Natural killer cell (primary cell): ENCODE results near the gene STARD3NL. TPM values are rescaled to one million over a fixed set of nuclear protein-coding genes. Genes with fewer than 3 reads are reported as not detected.
A peak's percentile ranks its signal among the peaks of the same experiment; 100 is the strongest.
"Not testable (repeated sequence)": the region's sequence is repeated elsewhere in the genome, so short reads cannot be mapped to it uniquely, and the experiment has no call there.

Source experiments
- ATAC-seq, 3 donors: fragments of 150-1000 bp in 2 of 3; fragments of 200-7000 bp in 1 of 3; cut with Tn5 transposase; 1 replicate in 1 of 3; 2 replicates in 2 of 3; pipeline ENCODE4 v1.10.0; 2021; ENCODE audit warnings: mild to moderate bottlenecking in 2 of 3, moderate library complexity in 2 of 3
- DNase-seq, 2 donors: peaks; one replicate each; pipeline versions ENCODE4 v3.0.0 to v3.0.0-alpha.2; 2013 to 2021; ENCODE audit warnings: mixed read lengths in 1 of 2
- H3K27ac ChIP-seq: one replicate; pipeline ENCODE4 v1.5.1; 2013; ENCODE audit warnings: mild to moderate bottlenecking, low read length
- H3K27me3 ChIP-seq: one replicate; pipeline ENCODE4 v1.6.1; 2013; ENCODE audit warnings: low read length; ENCODE audit not compliant: control insufficient read depth, insufficient read depth
- H3K36me3 ChIP-seq: one replicate; pipeline ENCODE4 v1.6.1; 2013; ENCODE audit warnings: low read length; ENCODE audit not compliant: control insufficient read depth, insufficient read depth
- H3K4me1 ChIP-seq: one replicate; pipeline ENCODE4 v1.6.1; 2013; ENCODE audit warnings: low read length; ENCODE audit not compliant: control insufficient read depth, insufficient read depth
- H3K4me3 ChIP-seq: one replicate; pipeline ENCODE4 v1.5.1; 2013; ENCODE audit warnings: low read length
- H3K9me3 ChIP-seq: one replicate; pipeline ENCODE4 v1.6.1; 2013; ENCODE audit warnings: low read length; ENCODE audit not compliant: control insufficient read depth, insufficient read depth
- H3K27ac Mint-ChIP-seq, 2 donors: one replicate each; pipeline ENCODE4 v1.8.0; 2022; ENCODE audit warnings: mild to moderate bottlenecking in 2 of 2, mixed read lengths in 2 of 2, moderate library complexity in 1 of 2
- H3K27me3 Mint-ChIP-seq, 2 donors: one replicate each; pipeline ENCODE4 v1.8.0; 2022; ENCODE audit warnings: low read depth in 2 of 2, mixed read lengths in 2 of 2
- H3K36me3 Mint-ChIP-seq: one replicate; pipeline ENCODE4 v1.8.0; 2022; ENCODE audit warnings: mixed read lengths
- H3K4me1 Mint-ChIP-seq, 2 donors: one replicate each; pipeline ENCODE4 v1.8.0; 2022; ENCODE audit warnings: mixed read lengths in 2 of 2
- H3K4me3 Mint-ChIP-seq: one replicate; pipeline ENCODE4 v1.8.0; 2022; ENCODE audit warnings: mild to moderate bottlenecking, moderate library complexity, mixed read lengths
- H3K9me3 Mint-ChIP-seq, 2 donors: one replicate each; pipeline ENCODE4 v1.8.0; 2022; ENCODE audit warnings: mixed read lengths in 2 of 2
- WGBS: methylation state at CpG from one replicate; pipeline ENCODE4 v1.1.7; 2013; ENCODE audit warnings: missing lambda C conversion rate; ENCODE audit not compliant: insufficient coverage; 5-methylcytosine and 5-hydroxymethylcytosine counted together
- intact Hi-C: fragments of 100-400 bp; cut with micrococcal nuclease; formaldehyde crosslinking; loops from one replicate; pipeline ENCODE4 v1.14.2; 2022
- total RNA-seq, 4 donors: library from RNA; stranded (reverse); fragments of 120-200 nt in 1 of 4; gene quantifications; one replicate each; pipeline versions ENCODE4 v1.2.3 to v1.2.4, GENCODE V29; 2013 to 2022
- TF ChIP-seq, protein P1 (sequence below): fragments of 200-600 bp; IDR thresholded peaks from one replicate; pipeline ENCODE4 v1.8.0; 2022; ENCODE audit warnings: antibody characterized with exemption

STARD3NL gene
- total RNA-seq, 3 donors from 2014 or later (not counting 1 experiment from before 2014, with no cell fraction given) = 30.6 to 38.6 (median 38.3) TPM

DNA sequence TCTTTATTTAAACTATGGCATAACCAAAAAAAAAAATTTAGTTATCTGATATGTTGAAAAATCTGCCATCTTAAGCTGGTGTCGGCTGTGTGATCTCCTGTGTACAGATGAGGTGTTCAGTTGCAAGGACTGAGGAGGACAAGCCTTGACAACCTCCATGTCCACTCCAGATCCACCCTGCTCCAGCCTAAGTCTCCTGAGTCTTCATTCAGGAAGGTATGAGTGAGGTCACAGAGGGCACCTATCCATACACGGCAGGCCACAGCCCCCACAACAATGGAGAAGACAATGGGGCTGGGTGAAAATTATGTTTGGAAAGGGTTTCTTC is 79.3 kb downstream of the STARD3NL start:
- peaks cover 36% of the 10 kb centered on the region for H3K4me1 ChIP-seq
- DNase-seq (no peak), ATAC-seq (no peak)
- H3K4me1 Mint-ChIP-seq = peaks cover 70 to 84% of the 10 kb centered on the region in 2 donors
- WGBS = no CpG with 5 or more reads among the region's 2 CpGs
- no peaks in the 10 kb centered on the region for H3K9me3 Mint-ChIP-seq
- no peaks in the 10 kb centered on the region for H3K27me3 ChIP-seq
- no peak overlapping the region for H3K4me3 ChIP-seq
- TF ChIP-seq, protein P1, sequence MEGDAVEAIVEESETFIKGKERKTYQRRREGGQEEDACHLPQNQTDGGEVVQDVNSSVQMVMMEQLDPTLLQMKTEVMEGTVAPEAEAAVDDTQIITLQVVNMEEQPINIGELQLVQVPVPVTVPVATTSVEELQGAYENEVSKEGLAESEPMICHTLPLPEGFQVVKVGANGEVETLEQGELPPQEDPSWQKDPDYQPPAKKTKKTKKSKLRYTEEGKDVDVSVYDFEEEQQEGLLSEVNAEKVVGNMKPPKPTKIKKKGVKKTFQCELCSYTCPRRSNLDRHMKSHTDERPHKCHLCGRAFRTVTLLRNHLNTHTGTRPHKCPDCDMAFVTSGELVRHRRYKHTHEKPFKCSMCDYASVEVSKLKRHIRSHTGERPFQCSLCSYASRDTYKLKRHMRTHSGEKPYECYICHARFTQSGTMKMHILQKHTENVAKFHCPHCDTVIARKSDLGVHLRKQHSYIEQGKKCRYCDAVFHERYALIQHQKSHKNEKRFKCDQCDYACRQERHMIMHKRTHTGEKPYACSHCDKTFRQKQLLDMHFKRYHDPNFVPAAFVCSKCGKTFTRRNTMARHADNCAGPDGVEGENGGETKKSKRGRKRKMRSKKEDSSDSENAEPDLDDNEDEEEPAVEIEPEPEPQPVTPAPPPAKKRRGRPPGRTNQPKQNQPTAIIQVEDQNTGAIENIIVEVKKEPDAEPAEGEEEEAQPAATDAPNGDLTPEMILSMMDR = no peak
- peaks cover 46% of the 10 kb centered on the region for H3K36me3 Mint-ChIP-seq
- peaks cover 39% of the 10 kb centered on the region for H3K36me3 ChIP-seq
- peak overlapping the region; percentile 89 to 100 for H3K27ac Mint-ChIP-seq
- no peaks in the 10 kb centered on the region for H3K27me3 Mint-ChIP-seq
- H3K4me3 Mint-ChIP-seq = peak overlapping the region; percentile 42
- peak overlapping the region; percentile 71 for H3K27ac ChIP-seq
- intact Hi-C loops = no loop called here
- no peaks in the 10 kb centered on the region for H3K9me3 ChIP-seq

DNA sequence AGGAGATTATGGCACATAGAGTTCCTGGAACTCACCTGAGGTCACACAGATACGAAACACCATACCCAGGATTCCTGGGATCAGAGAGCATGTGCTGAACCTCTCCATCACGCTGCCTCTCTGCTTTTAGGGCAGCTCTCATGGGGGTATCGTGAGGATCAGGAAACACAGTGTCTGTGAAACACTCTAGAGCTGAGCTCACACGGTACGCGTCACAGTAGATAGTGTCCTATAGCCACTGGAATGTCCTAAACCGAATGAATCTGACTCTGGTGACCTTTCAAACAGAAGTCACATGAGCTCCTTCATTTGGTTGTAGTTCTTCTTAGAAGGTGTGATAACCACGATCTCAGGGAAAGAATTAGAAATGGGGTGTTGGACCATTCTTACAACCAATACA is 81.1 kb downstream of the STARD3NL start:
- peaks cover 84 to 94% of the 10 kb centered on the region in 2 donors for H3K4me1 Mint-ChIP-seq
- not testable (repeated sequence) for H3K27me3 ChIP-seq, H3K4me3 ChIP-seq, DNase-seq, H3K27me3 Mint-ChIP-seq, H3K9me3 ChIP-seq, H3K9me3 Mint-ChIP-seq
- peaks cover 64% of the 10 kb centered on the region for H3K36me3 Mint-ChIP-seq
- peak; percentile 71 to 83 (median 81) for ATAC-seq
- Histone ChIP-seq H3K27ac (peak overlapping the region; percentile 76), H3K36me3 (peaks cover 53% of the 10 kb centered on the region), H3K4me1 (peaks cover 40% of the 10 kb centered on the region)
- H3K4me3 Mint-ChIP-seq = peak overlapping the region; percentile 64
- 52% methylated on average over 7 of the region's 8 CpGs for WGBS
- intact Hi-C loops = loop anchor here (2.0 kb wide), 1 partner anchor 20 kb away; no protein-coding TSS in a partner anchor
- H3K27ac Mint-ChIP-seq = peak overlapping the region; percentile 89 to 100

DNA sequence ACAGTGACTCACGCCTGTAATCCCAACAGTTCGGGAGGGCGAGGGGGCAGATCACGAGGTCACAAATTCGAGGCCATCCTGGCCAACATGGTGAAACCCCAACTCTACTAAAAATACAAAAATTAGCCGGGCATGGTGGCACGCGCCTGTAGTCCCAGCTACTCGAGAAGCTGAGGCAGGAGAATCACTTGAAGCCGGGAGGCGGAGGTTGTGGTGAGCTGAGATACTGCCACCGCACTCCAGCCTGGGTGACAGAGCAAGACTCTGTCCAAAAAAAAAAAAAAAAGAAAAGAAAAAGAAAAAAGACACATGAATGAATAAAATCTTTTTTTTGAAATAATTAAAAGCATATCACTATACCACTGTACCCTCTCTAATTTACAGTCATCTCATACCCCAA is 83.6 kb downstream of the STARD3NL start:
- Histone ChIP-seq H3K4me1 (peaks cover 46% of the 10 kb centered on the region), H3K27ac (peak overlapping the region; percentile 83), H3K36me3 (peaks cover 51% of the 10 kb centered on the region)
- peaks cover 85 to 93% of the 10 kb centered on the region in 2 donors for H3K4me1 Mint-ChIP-seq
- not testable (repeated sequence) for H3K9me3 Mint-ChIP-seq, H3K27me3 Mint-ChIP-seq, H3K4me3 ChIP-seq, H3K27me3 ChIP-seq, H3K9me3 ChIP-seq, DNase-seq
- peak overlapping the region; percentile 80 for H3K4me3 Mint-ChIP-seq
- H3K27ac Mint-ChIP-seq = peak overlapping the region; percentile 88 to 100
- peaks cover 63% of the 10 kb centered on the region for H3K36me3 Mint-ChIP-seq
- intact Hi-C loops = loop anchor here (5.0 kb wide), 1 partner anchor 39 kb away; no protein-coding TSS in a partner anchor
- WGBS = 47% methylated on average over 12 of the region's 12 CpGs
- ATAC-seq = peak in 1 of 3 donors; percentile 3

DNA sequence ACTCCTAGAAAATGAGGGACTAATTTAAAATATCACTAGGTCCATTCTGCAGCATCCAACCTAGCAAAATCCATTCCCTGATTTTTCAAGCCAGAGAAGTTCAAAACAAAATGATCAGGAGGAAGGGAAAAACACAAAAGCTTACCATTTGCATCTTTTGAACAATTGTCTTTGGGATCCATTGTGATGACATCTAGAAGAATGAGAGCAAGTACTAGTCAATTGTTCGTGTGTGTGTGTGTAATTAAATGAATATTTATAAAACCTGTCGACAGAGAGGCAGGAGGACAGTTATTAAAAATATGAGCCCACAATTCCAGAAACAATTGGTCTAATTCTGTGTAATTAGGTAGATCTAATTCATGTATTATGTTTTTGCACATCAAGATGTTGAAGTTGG is 84.0 kb downstream of the STARD3NL start:
- Mint-ChIP-seq H3K4me1 (peaks cover 85 to 93% of the 10 kb centered on the region in 2 donors), H3K4me3 (peak overlapping the region; percentile 80), H3K36me3 (peaks cover 63% of the 10 kb centered on the region), H3K27ac (peak overlapping the region; percentile 88 to 100)
- H3K36me3 ChIP-seq = peaks cover 51% of the 10 kb centered on the region
- H3K27me3 ChIP-seq, ATAC-seq, DNase-seq, H3K9me3 Mint-ChIP-seq, H3K9me3 ChIP-seq, H3K4me3 ChIP-seq, H3K27me3 Mint-ChIP-seq: not testable (repeated sequence)
- intact Hi-C loops = loop anchor here (5.0 kb wide), 1 partner anchor 40 kb away; no protein-coding TSS in a partner anchor
- H3K4me1 ChIP-seq = peaks cover 43% of the 10 kb centered on the region
- 57% methylated on average over 2 of the region's 2 CpGs for WGBS
- H3K27ac ChIP-seq = peak overlapping the region; percentile 83

DNA sequence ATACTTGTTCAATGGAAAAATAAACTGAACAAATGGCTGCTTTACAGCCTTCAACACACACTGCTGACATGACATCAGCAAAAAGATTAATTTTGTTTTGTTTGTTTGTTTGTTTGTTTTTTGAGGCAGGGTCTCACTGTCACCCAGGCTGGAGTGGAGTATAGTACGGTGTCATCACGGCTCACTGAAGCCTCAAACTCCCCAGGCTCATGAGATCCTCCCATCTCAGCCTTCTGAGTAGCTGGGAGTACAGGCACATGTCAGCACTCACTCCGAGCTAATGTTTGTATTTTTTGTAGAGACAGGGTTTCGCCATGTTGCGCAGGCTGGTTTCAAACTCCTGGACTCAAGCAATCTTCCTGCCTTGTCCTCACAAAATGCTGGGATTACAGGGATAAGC is 84.5 kb downstream of the STARD3NL start:
- peak overlapping the region; percentile 80 for H3K4me3 Mint-ChIP-seq
- peak overlapping the region; percentile 83 for H3K27ac ChIP-seq
- intact Hi-C loops = loop anchor here (5.0 kb wide), 1 partner anchor 40 kb away; no protein-coding TSS in a partner anchor

DNA sequence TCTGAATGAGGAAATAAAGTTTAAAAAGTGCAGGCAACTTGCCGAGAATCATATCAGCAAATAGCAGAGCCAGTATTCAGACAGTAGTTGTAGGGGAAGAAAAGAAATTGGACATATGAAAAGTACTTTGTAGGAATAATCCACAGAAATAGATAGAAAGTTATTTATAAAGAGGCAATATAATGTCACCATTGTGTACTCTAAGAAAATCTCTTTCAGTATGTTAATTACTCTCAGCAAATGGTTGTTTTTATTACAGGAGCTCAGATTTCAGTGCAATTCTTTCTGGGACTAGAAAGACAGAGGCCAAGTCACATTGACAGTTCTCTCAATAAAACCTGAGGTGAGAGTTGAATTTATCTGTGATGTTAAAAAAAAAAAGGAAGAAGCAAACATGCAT is 85.2 kb downstream of the STARD3NL start:
- DNase-seq, H3K4me3 ChIP-seq, ATAC-seq, H3K9me3 ChIP-seq, H3K9me3 Mint-ChIP-seq, H3K27me3 ChIP-seq, H3K27me3 Mint-ChIP-seq: not testable (repeated sequence)
- Histone ChIP-seq H3K4me1 (peaks cover 38% of the 10 kb centered on the region), H3K36me3 (peaks cover 47% of the 10 kb centered on the region), H3K27ac (peak overlapping the region; percentile 83)
- H3K36me3 Mint-ChIP-seq = peaks cover 53% of the 10 kb centered on the region
- H3K4me3 Mint-ChIP-seq = peak overlapping the region; percentile 80
- WGBS = 31% methylated on average over 1 of the region's 1 CpG
- peaks cover 75 to 83% of the 10 kb centered on the region in 2 donors for H3K4me1 Mint-ChIP-seq
- peak overlapping the region; percentile 88 to 100 for H3K27ac Mint-ChIP-seq
- intact Hi-C loops = loop anchor here (5.0 kb wide), 1 partner anchor 41 kb away; no protein-coding TSS in a partner anchor

More for the DNA sequence above, 84.5 kb downstream of the STARD3NL start:
- Histone ChIP-seq H3K9me3 (no peaks in the 10 kb centered on the region), H3K27me3 (no peaks in the 10 kb centered on the region), H3K4me3 (no peak overlapping the region), H3K36me3 (peaks cover 48% of the 10 kb centered on the region), H3K4me1 (peaks cover 39% of the 10 kb centered on the region)
- no peaks in the 10 kb centered on the region for H3K27me3 Mint-ChIP-seq
- H3K27ac Mint-ChIP-seq = peak overlapping the region; percentile 88 to 100
- H3K36me3 Mint-ChIP-seq = peaks cover 60% of the 10 kb centered on the region
- peaks cover 83 to 90% of the 10 kb centered on the region in 2 donors for H3K4me1 Mint-ChIP-seq
- ATAC-seq (peak in 1 of 3 donors; percentile 12), DNase-seq (no peak)
- no peaks in the 10 kb centered on the region for H3K9me3 Mint-ChIP-seq
- 62% methylated on average over 5 of the region's 5 CpGs for WGBS
- TF ChIP-seq, protein P1 = no peak
